Measurements from ENCODE around the gene OTOG.

Gene OTOG

GRCh38 chr11:17633279-17633986, 86.4 kb downstream of the OTOG start:
- DNase-seq (ENCODE audit: low read depth, low spot score): no peak

GRCh38 chr11:17633987-17634775, 87.1 kb downstream of the OTOG start:
- no peak for DNase-seq (ENCODE audit: low read depth, low spot score)

GRCh38 chr11:17634776-17635550, 87.9 kb downstream of the OTOG start:
- no peak for DNase-seq (ENCODE audit: low read depth, low spot score)

GRCh38 chr11:17635551-17635938, 88.5 kb downstream of the OTOG start:
- DNase-seq (ENCODE audit: low read depth, low spot score): no peak

GRCh38 chr11:17636721-17637120, 89.7 kb downstream of the OTOG start:
- DNase-seq (ENCODE audit: low read depth, low spot score): no peak

- no peak for DNase-seq (ENCODE audit: low read depth, low spot score)
Observed at GRCh38 chr11:17637901-17638300, 90.8 kb downstream of the OTOG start.

GRCh38 chr11:17638311-17638710, 91.3 kb downstream of the OTOG start:
- DNase-seq (ENCODE audit: low read depth, low spot score): no peak

- DNase-seq (ENCODE audit: low read depth, low spot score): no peak
Observed at GRCh38 chr11:17639091-17639490, 92.0 kb downstream of the OTOG start.

GRCh38 chr11:17639781-17640180, 92.7 kb downstream of the OTOG start:
- DNase-seq (ENCODE audit: low read depth, low spot score): no peak

- no peak for DNase-seq (ENCODE audit: low read depth, low spot score)
Observed at GRCh38 chr11:17640493-17641164, 93.6 kb downstream of the OTOG start.

GRCh38 chr11:17641792-17642350, 94.8 kb downstream of the OTOG start:
- DNase-seq (ENCODE audit: low read depth, low spot score): no peak

GRCh38 chr11:17642370-17642769, 95.3 kb downstream of the OTOG start:
- no peak for DNase-seq (ENCODE audit: low read depth, low spot score)

- no peak for DNase-seq (ENCODE audit: low read depth, low spot score)
Observed at GRCh38 chr11:17642980-17643379, 95.9 kb downstream of the OTOG start.

GRCh38 chr11:17643506-17644405, 96.7 kb downstream of the OTOG start:
- no peak for DNase-seq (ENCODE audit: low read depth, low spot score)

- no peak for DNase-seq (ENCODE audit: low read depth, low spot score)
Observed at GRCh38 chr11:17645190-17645970, 98.3 kb downstream of the OTOG start.

GRCh38 chr11:17646451-17647145, 99.5 kb downstream of the OTOG start:
- no peak for DNase-seq (ENCODE audit: low read depth, low spot score)

GRCh38 chr11:17648528-17648927, 101.5 kb downstream of the OTOG start:
- no peak for DNase-seq (ENCODE audit: low read depth, low spot score)

- no peak for DNase-seq (ENCODE audit: low read depth, low spot score)
Observed at GRCh38 chr11:17649261-17649660, 102.2 kb downstream of the OTOG start.

GRCh38 chr11:17649696-17650095, 102.6 kb downstream of the OTOG start:
- DNase-seq (ENCODE audit: low read depth, low spot score): no peak

All from iPS DF 19.7 (cell line).